Embryonic facial prominence (tissue), 1 donor: ENCODE data around the gene LEMD2.

Source experiments
- DNase-seq: peaks from one replicate; pipeline ENCODE4 v3.0.0-alpha.2; 2016; ENCODE audit errors: extremely low spot score

LEMD2 gene

DNA sequence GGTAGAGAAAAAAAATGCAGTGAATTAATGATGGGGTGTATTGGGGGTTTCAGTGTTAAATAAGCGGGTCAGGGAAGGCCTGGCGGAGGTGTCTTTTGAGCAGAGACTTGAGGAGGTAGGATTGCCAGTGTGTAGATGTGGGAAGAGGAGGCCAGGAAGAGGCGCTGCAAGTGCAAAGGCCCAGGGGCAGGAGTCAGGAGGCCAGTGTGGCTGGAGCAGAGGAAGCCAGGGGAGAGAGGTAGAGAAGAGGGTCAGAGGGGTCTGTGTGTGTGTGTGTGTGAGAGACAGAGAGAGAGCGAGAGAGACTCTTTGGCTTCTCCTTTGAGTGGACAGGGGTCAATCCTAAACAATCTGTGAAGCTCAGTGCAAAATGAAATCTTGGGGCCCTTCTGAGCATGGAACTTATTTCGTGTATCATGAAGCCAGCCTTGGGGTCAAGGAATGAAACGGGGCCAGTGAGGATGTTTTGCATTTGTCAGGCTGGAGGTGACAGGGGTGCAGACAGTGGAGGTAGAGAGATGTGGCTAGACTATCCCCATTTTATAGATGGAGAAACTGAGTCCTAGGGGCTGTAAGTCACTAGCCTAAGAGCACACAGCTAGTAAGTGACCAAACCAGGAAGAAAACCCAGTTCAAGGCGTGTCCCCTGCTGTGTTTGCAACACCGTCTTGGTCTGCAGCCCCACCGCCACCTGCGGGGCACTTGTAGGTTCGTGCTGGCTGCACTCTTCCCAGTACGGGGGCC, 32.5 kb downstream of the LEMD2 start:
- no peak for DNase-seq

DNA sequence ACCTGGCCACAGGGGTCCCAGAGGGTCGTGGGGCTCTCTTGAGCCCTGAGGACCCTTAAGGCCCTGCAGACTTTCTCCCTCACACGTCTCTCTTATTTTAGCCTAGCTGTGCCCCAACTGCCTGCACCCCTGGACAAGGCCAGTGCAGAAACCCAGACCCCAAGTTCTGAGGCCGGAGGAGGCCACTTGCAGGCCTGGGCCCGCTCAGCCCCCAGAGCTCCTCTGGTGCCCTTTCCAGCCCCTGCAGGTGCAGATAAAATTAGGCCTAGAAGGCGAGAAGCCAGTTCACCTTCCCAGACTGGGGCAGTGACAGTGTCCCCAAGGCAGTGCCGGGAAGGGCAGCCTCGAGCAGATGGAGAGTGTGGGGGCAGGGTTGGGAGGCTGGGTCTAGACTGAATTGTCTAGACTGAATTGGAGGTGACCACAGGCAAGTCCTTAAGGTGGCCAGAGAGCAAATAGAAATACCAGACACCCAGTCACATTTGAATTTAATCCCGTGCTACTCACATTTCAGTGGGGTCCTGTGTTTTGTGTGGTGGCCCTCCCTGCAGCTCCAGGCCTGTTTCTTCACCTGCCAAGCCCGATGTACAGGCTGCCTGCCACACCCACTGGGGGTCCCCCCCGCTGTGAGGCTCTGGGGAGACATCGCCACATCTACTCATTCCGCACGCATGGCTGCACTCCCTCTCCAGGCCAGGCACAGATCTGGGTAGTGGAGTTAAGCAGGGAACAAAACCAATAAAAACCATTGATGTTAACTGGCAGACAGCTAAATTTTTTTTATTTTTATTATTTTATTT, 33.7 kb downstream of the LEMD2 start:
- DNase-seq, result no peak

DNA sequence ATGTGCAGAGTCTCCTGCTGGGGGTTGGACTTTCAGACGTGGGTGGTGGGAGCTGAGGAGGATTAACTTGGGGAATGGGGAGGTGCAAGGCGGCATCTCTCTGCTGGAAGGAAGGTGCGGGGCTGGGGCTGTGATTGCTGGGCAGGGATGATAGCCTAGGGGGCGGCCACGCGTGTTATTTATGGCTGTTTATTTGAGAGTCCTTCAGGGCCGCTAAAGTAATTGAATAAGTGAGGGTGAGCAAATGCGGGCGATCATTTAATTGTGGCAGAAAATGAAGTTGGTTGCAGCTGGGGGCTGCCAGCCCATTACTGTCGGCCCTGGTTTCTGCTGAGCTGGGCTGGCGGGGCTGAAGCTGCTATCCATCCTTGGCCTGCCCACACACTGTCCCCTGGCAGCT, 34.7 kb downstream of the LEMD2 start:
- no peak for DNase-seq

DNA sequence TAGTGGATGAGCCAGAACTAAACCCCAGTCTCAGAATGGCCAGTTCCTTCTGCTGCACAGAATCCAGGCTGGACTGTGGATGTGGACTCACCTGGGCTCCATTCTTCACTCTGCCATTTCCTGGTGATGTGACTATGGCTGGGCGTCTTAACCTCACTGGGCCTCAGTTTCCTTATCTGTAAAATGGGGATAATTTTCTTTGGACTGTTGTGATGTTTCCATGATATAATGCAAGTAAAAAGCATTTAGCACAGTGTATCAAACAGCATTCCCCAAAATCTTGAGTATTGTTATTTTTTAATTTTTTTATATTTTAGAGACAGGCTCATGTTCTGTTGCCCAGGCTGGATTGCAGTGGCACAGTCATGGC, 36.3 kb downstream of the LEMD2 start:
- DNase-seq, result no peak

DNA sequence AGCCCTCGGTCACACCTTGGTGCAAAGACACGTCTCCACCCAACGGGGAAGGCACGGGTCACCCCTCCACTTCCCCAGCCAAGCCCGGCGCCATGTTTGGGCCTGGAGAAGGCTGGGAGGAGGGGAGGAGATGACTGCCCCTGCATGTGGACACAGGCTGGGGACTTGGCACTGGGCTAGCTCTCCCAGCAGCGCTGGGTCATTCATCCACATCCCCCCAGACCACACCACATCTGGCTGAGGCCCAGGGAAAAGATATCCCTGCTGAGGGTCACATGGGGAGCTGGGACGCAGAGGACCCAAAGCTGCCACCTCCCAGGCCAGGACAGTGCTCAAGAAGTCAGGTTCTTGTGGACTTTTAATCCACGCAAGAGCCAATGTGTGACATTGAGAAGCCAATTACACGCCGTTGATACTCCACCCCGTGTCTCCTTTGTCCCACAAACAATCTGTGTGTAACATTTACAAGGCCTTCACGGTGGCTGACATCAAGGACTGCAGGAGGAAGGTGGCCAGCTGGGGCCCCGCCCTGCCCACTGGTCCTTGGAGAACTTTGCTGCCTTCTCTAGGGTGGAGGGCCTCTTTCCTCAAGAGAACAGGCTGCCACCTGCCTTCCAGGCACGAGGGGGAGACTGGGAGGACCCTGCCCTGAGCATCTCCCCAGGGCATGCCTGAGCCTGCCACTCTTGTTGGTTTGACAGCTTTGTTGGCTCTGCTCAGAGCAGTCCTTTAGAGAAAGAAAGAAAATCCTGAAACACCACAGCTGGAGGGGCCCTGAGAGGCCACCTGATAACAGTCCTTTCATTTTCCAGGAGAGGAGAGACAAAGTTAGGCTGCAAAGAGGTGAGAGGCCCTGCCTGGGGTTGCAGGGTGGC, 36.9 kb downstream of the LEMD2 start:
- no peak for DNase-seq

DNA sequence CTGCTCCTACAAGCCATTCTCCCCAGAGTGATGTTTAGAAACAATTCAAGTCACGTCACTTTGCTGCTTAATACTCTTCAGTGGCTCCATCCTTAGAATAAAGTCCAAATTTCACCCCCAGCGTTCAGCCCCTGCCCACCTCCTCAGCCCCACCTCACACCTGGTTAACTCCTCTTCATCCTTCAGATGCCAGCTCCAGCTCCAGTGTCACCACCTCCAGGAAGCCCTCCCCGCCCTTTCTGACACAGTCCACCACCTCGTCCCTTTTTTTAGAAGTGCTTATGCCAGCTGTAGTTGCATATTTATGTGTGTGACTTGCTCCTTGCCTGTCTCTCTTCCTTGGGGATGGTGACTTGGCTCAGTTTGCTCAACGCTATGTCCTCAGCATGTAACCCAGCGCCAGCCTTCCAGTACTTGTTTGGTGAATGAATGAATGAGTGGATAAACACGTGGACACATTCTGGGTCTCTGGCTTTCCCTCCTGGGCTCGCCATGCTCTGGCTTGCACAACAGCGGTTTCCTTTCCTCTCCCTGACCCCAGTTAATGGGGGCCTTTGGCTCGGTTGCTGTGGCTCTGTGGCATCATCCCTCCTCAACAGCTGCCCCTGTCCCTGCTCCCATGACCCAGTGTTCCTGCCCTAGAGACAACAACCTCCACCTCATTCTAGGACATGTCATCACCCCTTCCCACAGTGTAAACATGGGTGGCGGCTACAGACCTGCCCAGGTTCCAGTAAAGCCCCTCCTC, 38.5 kb downstream of the LEMD2 start:
- no peak for DNase-seq

DNA sequence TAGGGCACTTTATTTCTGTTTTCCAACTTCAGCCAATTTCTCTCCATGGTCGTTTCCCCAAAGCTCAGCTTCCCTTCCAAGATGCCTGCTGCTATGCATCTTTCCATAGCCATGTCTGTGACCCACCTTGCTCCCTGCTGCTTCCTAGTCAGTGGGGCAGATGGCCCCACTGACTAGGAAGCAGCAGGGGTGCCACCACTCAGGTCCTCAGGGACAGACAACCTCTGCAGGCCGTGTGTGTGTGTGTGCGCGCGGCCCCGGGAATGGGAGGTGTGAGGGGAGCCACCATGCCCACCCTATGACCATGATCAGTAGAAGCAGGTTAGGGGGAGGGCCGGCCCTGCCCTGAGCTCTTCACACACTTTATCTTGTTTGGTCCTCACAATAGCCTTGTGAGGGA, 39.5 kb downstream of the LEMD2 start:
- DNase-seq, result no peak

DNA sequence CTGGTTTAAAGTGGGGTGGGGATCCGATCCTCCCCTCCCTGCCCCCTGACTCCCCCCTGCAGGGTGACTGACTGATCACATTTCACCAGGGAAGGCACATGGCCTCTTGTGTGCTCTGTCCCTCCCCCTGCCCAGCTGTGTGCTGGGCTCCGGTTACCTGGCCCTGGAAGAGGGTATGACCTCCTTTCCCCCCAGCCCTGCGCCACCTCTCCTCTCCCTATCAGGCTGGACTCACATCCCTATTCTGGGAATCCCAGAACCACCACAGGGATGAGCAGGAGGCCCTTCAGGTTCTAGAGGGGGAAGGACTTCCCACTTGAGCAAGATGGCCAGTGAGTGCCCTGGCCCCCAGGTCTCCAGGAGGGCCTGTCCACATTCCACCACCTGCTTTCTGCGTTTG, 40.1 kb downstream of the LEMD2 start:
- no peak for DNase-seq

DNA sequence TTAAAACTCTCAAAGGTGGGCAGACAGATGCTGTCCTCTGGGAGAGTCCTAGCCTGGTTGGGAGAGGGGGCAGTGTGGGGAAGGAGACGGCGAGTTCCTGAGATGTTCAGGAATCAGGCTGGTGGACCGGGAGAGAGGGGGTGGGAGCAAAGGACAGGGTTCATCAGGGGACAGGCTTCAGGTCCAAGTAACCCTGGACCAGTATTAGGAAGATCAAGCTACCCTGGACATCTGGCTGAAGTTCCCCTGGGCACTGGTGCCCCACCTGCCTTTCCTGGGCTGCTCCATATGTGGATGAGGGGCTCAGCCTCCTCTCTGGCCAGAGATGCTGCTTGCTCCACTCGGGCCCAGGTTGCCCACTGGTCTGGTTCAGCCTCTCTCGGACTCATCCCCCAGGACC, 41.1 kb downstream of the LEMD2 start:
- DNase-seq, result no peak

DNA sequence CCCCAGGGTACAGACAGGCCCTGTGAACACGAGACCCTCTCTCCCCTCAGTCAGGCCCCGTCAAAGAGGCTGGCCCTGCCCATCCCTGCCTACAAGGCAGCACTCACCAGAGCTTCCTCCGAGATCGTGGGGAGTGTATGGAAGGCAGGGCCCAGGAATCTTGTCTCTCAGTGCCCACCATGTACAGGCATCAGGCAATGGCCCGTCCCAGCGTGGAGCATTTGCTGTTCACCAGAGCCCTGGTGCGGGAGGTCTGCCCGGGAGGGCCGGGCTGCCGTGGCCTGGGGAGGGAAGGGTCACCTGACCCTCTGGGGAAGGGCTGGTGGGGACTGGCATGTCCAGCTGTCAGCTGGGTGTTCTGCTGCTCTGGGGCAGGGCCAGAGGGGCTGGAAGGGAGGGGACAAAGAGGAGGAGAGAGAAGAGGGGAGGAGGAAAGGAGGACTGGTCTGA, 42.3 kb downstream of the LEMD2 start, which contains the start of gene IP6K3:
Gene IP6K3 (minus strand): TSS at position 255 of the 450 bp plus-strand sequence. CDS start 11,429 bp downstream, outside the sequence.
- DNase-seq, result no peak

DNA sequence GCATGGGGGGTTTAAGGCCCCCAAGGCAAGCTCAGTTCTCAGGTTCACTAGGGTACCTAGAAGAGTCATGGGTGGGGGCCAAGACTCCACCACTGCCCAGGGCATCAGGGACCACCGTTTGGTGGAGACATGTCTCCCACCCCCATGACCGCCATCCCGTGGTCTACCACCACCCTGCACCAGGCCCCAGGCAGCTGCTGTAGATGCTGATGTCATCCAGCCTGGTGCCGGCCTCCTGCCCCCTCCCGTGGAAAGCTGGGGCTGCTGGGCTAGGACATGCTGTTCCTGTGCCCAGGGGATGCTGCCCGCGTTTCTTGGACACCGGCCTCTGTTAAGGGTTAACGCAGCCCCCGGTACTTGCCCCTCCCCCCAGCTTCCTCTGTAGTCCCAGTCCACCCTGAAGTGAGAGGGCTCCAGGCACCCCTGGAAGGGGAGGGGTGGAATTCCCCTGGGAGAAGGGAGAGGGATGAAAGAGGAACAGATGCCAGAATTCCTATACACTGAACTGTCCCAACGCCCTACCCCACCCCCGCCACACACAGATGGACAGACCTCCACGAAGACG, 42.8 kb downstream of the LEMD2 start:
- no peak for DNase-seq

DNA sequence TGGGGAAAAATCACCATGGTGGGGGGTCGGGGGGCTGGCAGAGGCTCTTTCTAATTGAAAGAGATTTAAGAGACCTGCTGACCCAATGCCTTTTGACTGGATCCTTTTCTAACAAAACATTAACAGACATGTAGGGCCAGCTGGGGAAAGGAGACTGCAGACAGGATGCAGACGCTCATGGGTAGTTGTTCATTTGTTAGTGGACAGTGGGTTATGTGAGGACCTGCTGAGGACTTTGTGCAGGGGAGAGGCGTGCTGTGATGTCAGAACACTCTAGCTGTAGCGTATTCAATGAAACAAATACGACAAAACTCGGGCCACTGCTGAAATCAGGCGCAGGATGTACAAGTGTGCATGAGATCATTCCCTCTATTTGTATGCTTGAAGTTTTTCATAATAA, 43.4 kb downstream of the LEMD2 start:
- no peak for DNase-seq

DNA sequence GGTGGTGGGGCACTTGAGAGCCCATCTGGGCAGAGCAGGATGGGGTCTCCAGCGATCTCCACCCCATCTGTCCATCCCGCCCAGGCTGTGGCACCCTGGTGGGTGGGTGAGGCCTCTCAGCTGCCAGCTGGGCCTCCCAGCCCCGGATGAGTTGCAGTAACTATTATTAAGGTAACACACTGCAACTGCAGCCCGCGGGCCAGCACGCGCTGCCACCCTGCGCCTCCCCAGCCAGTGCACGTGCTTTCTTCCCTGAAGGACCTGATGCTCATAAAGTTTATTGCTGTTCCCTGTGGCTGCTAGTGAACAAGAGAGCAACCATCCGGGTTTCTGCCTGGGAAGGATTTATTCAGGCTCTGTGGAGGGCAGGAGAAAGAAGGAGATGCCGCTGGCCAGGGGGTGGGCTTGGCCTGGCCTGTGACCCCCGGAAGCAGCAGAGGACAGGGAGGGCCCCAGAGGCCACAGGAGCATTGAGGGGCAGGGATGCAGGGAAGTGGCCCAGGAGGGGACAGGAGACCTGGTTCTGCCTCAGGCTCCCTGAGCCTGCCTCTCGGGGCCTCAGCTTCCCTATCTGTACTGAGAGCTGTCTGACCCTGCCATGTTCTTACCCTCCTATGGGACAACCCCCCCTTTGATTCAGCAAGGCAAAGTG, 43.9 kb downstream of the LEMD2 start:
- no peak for DNase-seq

DNA sequence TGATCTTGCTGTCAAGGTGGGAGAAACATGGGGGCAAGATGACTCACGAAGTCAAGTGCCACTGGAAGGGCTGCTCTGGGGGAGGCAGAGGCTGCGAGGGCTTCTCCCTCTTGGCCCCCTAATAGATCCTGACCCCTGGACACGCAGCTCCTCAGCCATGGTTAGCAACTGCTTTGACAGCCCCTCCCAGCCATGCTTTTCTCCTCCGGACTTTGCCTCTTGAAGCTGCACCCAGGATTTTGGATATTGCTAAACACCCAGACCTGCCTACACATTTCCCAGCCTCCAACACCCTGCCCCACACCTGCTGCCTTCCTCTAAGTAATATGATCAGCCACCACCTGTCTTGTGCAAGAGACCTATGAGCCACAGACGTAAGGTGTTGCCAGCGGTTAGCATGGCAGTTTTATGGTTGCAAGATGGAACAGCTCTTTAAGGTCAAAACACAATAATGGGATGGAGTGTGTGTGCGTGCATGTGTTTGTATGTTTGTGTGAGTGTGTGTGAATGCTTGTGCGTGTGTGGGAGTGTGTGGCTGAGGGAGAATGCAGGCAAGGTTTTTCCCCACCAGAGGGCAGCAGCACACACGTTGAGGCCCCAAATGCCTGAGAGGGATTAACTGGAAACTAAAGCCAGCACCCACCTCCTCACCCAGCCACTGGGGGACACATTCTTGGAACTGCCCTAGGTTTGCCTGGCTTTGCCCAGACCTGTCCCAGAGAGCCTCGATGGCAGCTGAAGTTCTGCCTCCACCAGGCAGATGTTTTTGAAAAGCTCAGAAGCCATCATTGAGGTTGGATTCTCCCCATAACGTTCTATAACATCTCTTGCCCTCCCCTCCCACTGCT, 44.7 kb downstream of the LEMD2 start:
- no peak for DNase-seq

DNA sequence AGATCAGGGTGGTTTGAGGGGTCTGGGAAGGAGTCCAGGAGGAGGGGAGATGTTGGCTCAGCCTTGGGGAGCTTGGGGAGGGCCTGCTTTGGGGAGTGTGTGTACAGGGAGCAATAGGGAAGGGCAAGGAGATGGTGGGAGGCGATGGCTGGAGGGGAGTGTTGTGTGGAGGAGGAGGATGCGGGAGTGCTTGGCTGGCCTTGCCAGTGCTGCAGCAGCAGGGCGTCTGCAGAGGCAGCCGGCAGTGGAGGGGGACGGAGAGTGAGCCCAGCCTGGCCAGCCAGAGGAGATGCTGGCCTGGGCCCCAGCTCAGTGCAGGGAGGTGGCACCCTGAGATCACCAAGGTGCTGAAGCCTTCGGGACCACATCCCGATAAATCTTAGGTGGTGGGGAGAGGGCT, 46.1 kb downstream of the LEMD2 start:
- no peak for DNase-seq

DNA sequence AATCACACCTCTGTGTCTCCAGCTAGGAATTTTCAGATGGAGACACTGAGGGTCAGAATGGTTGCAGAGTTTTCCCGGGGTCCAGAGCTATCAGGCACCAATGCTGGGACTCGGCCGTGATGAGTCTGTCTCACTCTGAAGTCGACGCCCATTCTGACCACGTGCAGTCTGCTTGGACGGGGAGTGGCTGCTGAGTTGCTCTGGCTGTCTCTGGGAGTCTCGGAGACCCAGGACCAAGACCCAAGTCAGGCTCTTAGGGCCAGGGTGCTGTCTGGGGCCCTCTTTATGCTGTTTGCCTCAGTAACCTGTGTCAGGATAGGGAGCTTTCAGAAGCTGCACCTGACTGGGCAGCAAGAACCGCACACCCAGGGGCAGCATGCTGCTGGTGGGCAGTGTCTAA, 46.8 kb downstream of the LEMD2 start:
- no peak for DNase-seq

DNA sequence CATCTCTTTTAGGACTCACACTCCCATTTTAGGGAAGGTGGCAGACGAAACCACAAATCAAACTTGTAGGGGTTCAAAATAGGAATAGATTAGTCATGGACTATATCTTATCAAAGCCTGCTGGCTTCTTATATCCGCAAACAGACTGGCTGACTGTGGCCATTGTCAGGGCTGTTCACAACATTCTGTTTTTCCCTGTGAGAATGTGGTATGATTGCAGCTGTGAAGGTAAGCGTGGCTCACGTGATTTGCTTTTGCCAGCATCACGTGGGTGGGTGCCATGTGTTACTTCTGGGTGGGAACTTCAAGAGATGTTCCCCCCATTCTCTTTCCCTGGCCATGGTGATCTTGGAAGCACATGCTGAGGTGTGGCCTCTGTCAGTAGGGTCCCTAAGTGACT, 48.1 kb downstream of the LEMD2 start:
- DNase-seq, result no peak

DNA sequence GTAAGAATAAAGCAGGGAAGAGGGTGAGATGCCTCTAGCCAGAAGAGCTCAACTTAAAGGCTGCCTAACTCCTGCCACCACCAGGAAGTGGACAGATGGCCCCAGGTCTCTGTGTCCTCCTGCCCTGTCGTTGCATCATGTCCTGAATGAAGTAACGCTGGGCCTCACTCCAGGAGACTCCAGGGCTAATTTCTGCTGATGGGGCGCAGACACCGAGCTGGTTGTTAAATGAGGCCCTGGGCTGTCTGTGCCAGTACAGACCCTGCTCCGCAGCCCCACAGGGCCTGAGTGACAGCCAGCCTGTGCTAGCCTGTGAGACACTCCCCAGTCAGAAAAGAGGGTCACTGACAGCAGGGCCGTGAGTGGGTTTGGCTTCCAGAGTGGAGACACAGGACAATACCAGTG, 48.7 kb downstream of the LEMD2 start:
- DNase-seq, result no peak

DNA sequence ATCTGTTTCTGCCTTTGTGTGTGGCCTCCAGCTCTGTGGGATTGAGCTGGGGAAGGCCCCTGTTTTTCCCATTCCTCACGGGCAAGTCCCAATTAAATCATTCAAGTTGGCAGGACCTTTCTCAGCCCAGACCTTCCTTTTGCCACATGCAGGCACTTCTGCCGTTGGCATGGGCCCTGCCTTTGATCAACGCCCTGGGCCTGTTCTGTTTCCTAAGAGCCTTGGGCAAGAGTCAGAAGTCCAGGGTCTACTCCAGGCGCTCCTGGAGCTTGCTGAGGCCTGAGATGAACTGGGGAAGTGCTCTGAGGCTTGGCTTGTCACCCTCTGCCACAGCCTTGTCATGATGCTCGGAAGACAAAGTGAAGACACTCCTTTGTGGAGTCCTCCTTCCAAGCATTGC, 49.4 kb downstream of the LEMD2 start:
- DNase-seq, result no peak

DNA sequence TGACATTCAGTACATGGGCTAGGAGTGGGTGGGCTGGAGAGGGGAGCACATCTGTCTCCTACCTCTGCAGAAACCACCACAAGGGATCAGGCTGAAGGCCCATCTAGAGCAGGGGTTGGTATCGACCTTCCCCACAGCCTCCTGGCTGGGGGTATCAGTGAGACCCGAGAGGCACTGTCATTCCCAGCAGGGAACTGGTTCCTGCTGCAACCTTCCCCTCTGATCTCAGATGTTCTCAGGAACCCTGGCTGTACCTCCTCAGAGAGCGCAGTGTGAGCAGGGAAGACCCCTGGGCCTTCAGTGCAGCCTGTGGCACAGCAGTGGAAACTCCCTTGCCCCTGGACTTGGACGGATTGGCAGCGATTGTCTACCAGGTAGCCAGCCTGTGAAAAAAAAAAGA, 50.1 kb downstream of the LEMD2 start:
- no peak for DNase-seq
